Measurements from ENCODE around the gene PLGRKT.

- TF ChIP-seq POLR2A (IDR thresholded peaks at IDR 0.05) (no peak), CTCF (IDR thresholded peaks at IDR 0.05) (no peak)
Observed at GRCh38 chr9:5355817-5356216, 81.9 kb downstream of the PLGRKT start.
